D341Med (cell line): ENCODE data around the gene IGFBP3.
"Not testable (repeated sequence)": the region's sequence is repeated elsewhere in the genome, so short reads cannot be mapped to it uniquely, and the experiment has no call there.

Source experiments
- DNase-seq: peaks from one replicate; pipeline ENCODE4 v3.0.0; 2012; ENCODE audit warnings: low spot score

Gene IGFBP3, protein sequence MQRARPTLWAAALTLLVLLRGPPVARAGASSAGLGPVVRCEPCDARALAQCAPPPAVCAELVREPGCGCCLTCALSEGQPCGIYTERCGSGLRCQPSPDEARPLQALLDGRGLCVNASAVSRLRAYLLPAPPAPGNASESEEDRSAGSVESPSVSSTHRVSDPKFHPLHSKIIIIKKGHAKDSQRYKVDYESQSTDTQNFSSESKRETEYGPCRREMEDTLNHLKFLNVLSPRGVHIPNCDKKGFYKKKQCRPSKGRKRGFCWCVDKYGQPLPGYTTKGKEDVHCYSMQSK

GRCh38 chr7:45920502-45921380, at the start of gene IGFBP3:
Gene IGFBP3, minus strand, starts transcription at chr7:45921272. Its CDS starts 132 bp downstream, at chr7:45921140.
- DNase-seq, result peak; percentile 74

GRCh38 chr7:45970454-45970853, 49.4 kb upstream of the IGFBP3 start:
- no peak for DNase-seq

GRCh38 chr7:45969940-45970339, 48.9 kb upstream of the IGFBP3 start:
- no peak for DNase-seq

GRCh38 chr7:45968856-45969541, 47.9 kb upstream of the IGFBP3 start:
- DNase-seq, result no peak

DNA sequence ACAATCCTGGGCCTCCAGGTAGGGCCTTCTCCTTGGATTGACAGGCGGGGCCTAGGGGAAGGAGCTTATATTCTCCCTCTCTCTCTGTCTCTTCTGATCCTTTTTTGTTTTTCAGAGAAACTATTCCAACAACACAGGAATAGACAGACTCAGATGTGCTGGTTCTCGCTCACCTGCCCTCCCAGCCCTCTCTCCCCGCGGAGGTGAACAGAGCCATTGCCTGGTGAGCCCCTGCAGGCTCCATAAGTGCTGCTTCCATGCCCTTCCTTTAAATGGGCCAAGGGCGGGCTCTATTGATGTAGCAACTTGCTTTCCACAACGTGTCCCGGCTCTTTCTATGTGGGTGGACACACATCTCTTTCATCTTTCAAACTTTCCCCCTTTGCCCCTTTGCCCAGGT, 47.2 kb upstream of the IGFBP3 start:
- DNase-seq, result no peak

GRCh38 chr7:45967591-45968157, 46.6 kb upstream of the IGFBP3 start:
- no peak for DNase-seq

DNA sequence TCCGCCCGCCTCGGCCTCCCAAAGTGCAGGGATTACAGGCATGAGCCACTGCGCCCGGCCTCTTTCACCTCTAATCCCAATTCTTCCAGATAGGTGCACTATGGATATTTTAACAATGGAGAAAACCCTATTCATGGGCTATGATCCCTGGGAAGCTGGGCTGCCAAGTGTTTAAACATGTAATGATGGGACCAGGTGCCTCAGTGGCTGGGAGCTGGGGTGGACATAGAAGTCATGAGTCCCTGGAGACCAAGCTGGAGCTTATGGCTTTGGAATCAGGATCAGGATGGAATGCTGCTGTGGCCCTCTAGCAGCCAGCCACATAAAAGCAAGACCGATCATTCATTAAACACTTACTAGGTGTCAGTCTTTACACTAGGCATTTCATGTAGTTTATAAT, 41.8 kb upstream of the IGFBP3 start:
- DNase-seq, result no peak

DNA sequence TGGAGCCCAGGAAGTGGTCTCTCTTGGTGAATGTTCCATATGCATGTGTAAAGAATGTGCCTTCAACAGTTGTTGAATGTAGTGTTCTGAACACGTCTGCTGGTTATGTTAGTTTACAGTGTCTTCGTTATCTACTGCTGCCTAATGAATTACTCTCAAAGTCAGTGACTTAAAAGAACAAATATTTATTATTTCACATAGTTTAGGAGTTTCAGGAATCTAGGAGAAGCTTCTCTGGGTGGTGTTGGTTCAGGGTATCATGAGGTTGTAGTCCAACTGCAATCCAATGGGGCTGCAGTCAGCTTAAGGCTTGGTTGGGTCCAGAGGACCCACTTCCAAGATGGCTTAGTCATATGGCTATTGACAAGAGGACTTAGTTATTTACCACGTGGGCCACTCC, 36.6 kb upstream of the IGFBP3 start:
- no peak for DNase-seq

DNA sequence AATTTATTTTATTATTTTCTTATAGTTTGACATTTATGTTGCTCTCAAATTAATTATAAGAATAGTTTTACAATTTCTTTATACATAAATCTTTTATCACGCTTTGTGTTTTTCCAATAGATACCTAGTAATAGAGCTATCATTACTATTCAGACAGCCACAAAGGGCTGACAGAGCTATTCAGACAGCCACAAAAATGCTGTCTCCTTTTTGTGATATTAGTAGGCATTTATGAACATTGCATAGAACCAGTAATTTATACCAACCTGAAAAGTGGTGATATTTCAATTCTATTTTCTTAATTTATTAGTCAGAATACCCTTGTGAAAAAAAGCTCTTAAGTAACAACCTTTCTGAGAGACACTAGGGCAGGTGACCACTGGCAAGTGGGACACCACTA, 34.2 kb upstream of the IGFBP3 start:
- no peak for DNase-seq

DNA sequence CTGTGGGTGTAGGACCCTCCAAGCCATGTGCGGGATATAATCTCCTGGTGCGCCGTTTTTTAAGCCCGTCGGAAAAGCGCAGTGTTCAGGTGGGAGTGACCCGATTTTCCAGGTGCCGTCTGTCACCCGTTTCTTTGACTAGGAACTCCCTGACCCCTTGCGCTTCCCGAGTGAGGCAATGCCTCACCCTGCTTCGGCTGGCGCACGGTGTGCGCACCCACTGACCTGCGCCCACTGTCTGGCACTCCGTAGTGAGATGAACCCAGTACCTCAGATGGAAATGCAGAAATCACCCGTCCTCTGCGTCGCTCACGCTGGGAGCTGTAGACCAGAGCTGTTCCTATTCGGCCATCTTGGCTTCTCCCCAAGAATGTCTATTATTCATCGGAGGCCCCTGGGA, 32.0 kb upstream of the IGFBP3 start:
- DNase-seq, result not testable (repeated sequence)

DNA sequence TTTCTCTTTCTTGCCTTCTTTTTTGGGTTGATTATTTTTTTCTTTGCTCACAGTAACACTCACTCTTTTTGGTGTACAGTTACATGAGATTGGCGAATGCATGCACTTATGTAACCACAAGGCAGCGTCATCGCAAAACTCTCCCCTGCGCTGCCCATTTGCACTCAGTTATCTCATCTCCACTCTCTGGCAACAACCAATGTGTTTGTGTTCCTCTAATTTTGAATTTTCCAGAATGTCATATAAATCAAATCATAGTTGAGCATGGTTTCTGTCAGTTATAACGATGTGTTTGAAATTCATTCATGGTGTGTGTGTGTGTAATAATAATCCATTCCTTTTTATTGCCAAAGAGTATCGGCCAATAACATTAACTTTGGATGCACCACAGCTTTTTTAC, 23.0 kb upstream of the IGFBP3 start:
- no peak for DNase-seq

GRCh38 chr7:45940939-45941338, 19.9 kb upstream of the IGFBP3 start:
- no peak for DNase-seq

DNA sequence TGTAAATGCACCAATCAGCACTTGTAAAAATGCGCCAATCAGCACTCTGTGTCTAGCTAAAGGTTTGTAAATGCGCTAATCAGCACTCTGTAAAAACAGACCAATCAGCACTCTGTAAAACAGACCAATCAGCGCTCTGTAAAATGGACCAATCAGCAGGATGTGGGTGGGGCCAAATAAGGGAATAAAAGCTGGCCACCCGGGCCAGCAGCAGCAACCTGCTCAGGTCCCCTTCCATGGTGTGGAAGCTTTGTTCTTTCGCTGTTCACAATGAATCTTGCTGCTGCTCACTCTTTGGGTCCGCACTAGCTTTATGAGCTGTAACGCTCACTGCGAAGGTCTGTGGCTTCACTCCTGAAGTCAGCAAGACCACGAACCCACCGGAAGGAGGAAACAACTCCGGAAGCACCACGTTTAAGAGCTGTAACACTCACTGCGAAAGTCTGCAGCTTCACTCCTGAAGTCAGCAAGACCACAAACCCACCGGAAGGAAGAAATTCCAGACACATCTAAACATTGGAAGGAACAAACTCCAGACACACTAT, 19.2 kb upstream of the IGFBP3 start:
- DNase-seq, result not testable (repeated sequence)

- no peak for DNase-seq
These were observed 18.5 kb upstream of the IGFBP3 start for GRCh38 chr7:45939574-45939973.

GRCh38 chr7:45938626-45939302, 17.7 kb upstream of the IGFBP3 start:
- DNase-seq, result no peak

DNA sequence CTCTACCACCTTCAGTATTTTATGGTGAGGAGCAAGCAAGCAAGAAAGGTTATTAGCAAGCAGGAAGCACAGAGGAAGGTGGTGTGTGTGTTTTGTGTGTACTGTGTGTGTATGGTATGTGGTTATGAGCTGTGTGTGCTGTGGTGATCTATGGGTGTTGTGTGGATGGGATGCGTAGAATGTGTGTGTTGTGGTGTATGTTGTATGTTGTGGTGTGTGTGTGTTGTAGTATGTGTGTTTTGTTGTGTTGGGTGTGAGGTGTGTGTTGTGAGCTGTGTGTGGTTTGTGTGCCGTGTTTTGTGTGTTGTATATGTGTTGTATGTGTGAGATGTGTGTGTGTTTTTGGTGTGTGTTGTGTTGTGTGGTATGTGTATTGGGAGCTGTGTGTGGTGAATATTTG, 16.8 kb upstream of the IGFBP3 start:
- no peak for DNase-seq

DNA sequence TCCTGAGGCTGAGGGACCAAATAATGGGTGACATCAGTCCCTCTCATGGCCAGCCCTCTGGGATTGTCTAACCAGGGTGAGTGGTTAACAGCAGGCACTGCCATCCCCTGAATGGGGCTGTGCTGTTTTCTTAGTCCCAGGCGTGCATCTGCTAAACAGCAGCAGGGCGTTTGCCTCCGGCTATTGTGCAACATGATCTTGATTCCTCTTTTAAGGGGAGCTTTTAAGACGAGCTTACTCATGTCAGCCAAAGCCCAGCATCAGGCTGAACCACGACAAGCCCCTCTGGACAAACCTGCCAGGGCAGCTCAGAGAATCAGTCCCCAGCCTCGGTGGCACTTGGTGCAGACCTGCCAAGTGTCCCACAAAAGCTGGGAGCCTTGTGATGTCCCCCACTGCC, 16.2 kb upstream of the IGFBP3 start:
- DNase-seq, result no peak

- DNase-seq, result no peak
These were observed 9.9 kb upstream of the IGFBP3 start for GRCh38 chr7:45930967-45931366.

DNA sequence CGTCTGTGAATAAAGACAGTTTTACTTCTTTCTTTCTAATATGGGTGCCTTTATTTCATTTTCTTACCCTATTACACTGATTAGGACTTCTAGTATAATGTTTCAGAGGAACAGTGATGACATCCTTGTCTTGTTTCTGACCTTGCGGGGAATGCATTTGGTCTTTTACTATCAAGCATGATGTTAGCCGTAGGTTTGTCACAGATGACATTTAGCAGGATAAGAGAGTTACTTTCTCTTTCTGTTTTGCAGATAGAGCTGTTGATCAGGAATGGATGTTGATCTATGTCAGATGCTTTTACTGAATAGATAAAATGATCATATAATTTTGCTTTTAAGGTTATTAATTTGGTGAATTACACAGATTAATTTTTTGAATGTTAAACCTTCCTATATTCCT, 6.6 kb upstream of the IGFBP3 start:
- no peak for DNase-seq

GRCh38 chr7:45924283-45924682, 3.2 kb upstream of the IGFBP3 start:
- DNase-seq, result no peak

DNA sequence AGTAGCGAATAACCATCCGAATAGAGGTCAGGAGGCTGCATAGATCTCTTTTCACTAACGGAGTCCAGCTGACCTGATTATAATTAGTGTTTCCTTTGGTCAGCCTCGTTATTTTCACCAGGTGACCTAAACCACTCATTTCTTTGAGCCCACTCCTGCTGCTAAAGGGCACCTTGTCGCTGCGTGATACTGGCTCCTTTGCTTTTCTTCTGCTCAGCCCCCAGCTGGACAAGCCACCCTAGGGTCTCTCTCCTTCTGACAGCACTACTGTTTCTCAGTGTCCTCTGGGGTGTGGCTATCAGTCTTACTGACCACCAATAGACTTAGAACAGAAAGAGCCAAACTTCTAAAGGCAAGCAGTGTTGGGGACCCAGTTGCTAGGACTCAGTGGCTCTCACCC, 2.7 kb upstream of the IGFBP3 start:
- no peak for DNase-seq

GRCh38 chr7:45923290-45923689, 2.2 kb upstream of the IGFBP3 start:
- DNase-seq, result peak; percentile 68
